ENCODE data around the gene SMARCA4. TPM values are rescaled to one million over a fixed set of nuclear protein-coding genes. Genes with fewer than 3 reads are reported as not detected.
A peak's percentile ranks its signal among the peaks of the same experiment; 100 is the strongest.

SMARCA4 gene
- total and polyA plus RNA-seq, 4 donors: 15.9 to 35.4 (median 22.5) TPM

DNA sequence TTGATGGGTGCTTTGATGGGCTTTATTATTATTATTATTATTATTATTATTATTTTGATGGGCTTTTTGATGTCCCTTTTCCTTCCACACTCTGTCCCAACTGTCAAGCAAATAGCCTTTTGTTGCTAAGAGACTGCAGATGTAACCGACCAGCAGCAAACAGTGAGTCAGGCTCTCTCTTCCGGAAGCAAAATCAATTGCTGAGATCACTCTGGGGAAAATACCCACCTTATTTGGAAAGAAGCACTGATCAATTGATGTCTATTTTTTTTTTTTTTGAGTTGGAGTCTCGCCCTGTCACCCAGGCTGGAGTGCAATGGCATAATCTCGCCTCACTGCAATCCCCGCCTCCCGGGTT lies 131.3 kb downstream of the SMARCA4 start:
- 25% methylated on average over 6 of the region's 6 CpGs for WGBS
- H3K4me3 ChIP-seq (ENCODE audit: low read depth in 1 of 3, low read length in 3 of 3): peak overlapping the region; percentile 53 to 80 (median 78)
- no peaks in the 10 kb centered on the region for H3K27me3 ChIP-seq (ENCODE audit: control insufficient read depth in 4 of 4, insufficient read depth in 4 of 4, low read length in 3 of 4)
- H3K36me3 ChIP-seq (ENCODE audit: control insufficient read depth in 4 of 4, insufficient read depth in 3 of 4, low read depth in 1 of 4, low read length in 3 of 4): peaks cover 0 to 17% (median 8%) of the 10 kb centered on the region in 4 donors
- no peak overlapping the region for H3K9ac ChIP-seq (ENCODE audit: low read depth in 1 of 2, low read length in 2 of 2)
- no peak for DNase-seq (ENCODE audit: low spot score)
- TF ChIP-seq NR2F2 (IDR thresholded peaks at IDR 0.05) (no peak), HNF4G (IDR thresholded peaks at IDR 0.05) (no peak), RAD21 (IDR thresholded peaks at IDR 0.05) (no peak), YY1 (IDR thresholded peaks at IDR 0.05) (no peak), GABPA (IDR thresholded peaks at IDR 0.05 in 1 of 2, conservative IDR thresholded peaks at IDR 0.05 in 1 of 2) (no peak), EGR1 (IDR thresholded peaks at IDR 0.05; ENCODE audit: low read depth in 2 of 2) (no peak), TAF1 (conservative IDR thresholded peaks at IDR 0.05) (no peak), FOXA1 (IDR thresholded peaks at IDR 0.05) (no peak), RXRA (IDR thresholded peaks at IDR 0.05) (peak in 1 of 2 donors; percentile 42), FOXA2 (IDR thresholded peaks at IDR 0.05) (no peak), SP1 (IDR thresholded peaks at IDR 0.05) (no peak), JUND (IDR thresholded peaks at IDR 0.05) (peak in 1 of 2 donors; percentile 59), HNF4A (conservative IDR thresholded peaks at IDR 0.05) (peak in 1 of 2 donors; percentile 32)
- TF ChIP-seq, protein P1, sequence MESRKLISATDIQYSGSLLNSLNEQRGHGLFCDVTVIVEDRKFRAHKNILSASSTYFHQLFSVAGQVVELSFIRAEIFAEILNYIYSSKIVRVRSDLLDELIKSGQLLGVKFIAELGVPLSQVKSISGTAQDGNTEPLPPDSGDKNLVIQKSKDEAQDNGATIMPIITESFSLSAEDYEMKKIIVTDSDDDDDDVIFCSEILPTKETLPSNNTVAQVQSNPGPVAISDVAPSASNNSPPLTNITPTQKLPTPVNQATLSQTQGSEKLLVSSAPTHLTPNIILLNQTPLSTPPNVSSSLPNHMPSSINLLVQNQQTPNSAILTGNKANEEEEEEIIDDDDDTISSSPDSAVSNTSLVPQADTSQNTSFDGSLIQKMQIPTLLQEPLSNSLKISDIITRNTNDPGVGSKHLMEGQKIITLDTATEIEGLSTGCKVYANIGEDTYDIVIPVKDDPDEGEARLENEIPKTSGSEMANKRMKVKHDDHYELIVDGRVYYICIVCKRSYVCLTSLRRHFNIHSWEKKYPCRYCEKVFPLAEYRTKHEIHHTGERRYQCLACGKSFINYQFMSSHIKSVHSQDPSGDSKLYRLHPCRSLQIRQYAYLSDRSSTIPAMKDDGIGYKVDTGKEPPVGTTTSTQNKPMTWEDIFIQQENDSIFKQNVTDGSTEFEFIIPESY (IDR thresholded peaks at IDR 0.05): no peak
- TF ChIP-seq, protein P2, sequence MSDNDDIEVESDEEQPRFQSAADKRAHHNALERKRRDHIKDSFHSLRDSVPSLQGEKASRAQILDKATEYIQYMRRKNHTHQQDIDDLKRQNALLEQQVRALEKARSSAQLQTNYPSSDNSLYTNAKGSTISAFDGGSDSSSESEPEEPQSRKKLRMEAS (IDR thresholded peaks at IDR 0.05): no peak
- TF ChIP-seq, protein P3, sequence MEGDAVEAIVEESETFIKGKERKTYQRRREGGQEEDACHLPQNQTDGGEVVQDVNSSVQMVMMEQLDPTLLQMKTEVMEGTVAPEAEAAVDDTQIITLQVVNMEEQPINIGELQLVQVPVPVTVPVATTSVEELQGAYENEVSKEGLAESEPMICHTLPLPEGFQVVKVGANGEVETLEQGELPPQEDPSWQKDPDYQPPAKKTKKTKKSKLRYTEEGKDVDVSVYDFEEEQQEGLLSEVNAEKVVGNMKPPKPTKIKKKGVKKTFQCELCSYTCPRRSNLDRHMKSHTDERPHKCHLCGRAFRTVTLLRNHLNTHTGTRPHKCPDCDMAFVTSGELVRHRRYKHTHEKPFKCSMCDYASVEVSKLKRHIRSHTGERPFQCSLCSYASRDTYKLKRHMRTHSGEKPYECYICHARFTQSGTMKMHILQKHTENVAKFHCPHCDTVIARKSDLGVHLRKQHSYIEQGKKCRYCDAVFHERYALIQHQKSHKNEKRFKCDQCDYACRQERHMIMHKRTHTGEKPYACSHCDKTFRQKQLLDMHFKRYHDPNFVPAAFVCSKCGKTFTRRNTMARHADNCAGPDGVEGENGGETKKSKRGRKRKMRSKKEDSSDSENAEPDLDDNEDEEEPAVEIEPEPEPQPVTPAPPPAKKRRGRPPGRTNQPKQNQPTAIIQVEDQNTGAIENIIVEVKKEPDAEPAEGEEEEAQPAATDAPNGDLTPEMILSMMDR (IDR thresholded peaks at IDR 0.05; ENCODE audit: low read depth, low read length, missing input control): no peak
- TF ChIP-seq, protein P4, sequence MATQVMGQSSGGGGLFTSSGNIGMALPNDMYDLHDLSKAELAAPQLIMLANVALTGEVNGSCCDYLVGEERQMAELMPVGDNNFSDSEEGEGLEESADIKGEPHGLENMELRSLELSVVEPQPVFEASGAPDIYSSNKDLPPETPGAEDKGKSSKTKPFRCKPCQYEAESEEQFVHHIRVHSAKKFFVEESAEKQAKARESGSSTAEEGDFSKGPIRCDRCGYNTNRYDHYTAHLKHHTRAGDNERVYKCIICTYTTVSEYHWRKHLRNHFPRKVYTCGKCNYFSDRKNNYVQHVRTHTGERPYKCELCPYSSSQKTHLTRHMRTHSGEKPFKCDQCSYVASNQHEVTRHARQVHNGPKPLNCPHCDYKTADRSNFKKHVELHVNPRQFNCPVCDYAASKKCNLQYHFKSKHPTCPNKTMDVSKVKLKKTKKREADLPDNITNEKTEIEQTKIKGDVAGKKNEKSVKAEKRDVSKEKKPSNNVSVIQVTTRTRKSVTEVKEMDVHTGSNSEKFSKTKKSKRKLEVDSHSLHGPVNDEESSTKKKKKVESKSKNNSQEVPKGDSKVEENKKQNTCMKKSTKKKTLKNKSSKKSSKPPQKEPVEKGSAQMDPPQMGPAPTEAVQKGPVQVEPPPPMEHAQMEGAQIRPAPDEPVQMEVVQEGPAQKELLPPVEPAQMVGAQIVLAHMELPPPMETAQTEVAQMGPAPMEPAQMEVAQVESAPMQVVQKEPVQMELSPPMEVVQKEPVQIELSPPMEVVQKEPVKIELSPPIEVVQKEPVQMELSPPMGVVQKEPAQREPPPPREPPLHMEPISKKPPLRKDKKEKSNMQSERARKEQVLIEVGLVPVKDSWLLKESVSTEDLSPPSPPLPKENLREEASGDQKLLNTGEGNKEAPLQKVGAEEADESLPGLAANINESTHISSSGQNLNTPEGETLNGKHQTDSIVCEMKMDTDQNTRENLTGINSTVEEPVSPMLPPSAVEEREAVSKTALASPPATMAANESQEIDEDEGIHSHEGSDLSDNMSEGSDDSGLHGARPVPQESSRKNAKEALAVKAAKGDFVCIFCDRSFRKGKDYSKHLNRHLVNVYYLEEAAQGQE (IDR thresholded peaks at IDR 0.05): peak; percentile 45
- TF ChIP-seq, protein P5, sequence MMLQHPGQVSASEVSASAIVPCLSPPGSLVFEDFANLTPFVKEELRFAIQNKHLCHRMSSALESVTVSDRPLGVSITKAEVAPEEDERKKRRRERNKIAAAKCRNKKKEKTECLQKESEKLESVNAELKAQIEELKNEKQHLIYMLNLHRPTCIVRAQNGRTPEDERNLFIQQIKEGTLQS (IDR thresholded peaks at IDR 0.05): no peak
- H3K4me1 ChIP-seq (ENCODE audit: control insufficient read depth in 4 of 4, insufficient read depth in 4 of 4, low read length in 3 of 4): peaks cover 8 to 45% (median 26%) of the 10 kb centered on the region in 4 donors
- H3K9me3 ChIP-seq (ENCODE audit: control insufficient read depth in 4 of 4, low read length in 3 of 4): no peaks in the 10 kb centered on the region
- H3K27ac ChIP-seq (ENCODE audit: low read depth in 1 of 2, low read length in 2 of 2): peak overlapping the region; percentile 95

Data from liver (tissue), 9 donors.